ENCODE results near the gene WNT5A.

GRCh38 chr3:55483196-55484095 lies 3.7 kb downstream of the WNT5A start:
- TF ChIP-seq EZH2 (IDR thresholded peaks at IDR 0.05; ENCODE audit: insufficient read depth, poor library complexity, severe bottlenecking) (no peak), EZH2phosphoT487 (IDR thresholded peaks at IDR 0.05; ENCODE audit: insufficient read depth, low read depth) (no peak)

Measured in GM23248 (cell line).